HepG2 (cell line): ENCODE results near the gene SNAI3. TPM values are rescaled to one million over a fixed set of nuclear protein-coding genes. Genes with fewer than 3 reads are reported as not detected.
A peak's percentile ranks its signal among the peaks of the same experiment; 100 is the strongest.

Experiments
- CAMTA2 ChIP-seq: sonication (generic); formaldehyde crosslinking; IDR thresholded peaks from 2 replicates; pipeline ENCODE4 v1.4.0; 2020; ENCODE audit warnings: mild to moderate bottlenecking, missing genetic modification reagents, borderline replicate concordance
- CREBL2 ChIP-seq: sonication (generic); formaldehyde crosslinking; IDR thresholded peaks from 2 replicates; pipeline ENCODE4 v1.8.1; 2023; ENCODE audit warnings: missing genetic modification reagents, mild to moderate bottlenecking, borderline replicate concordance
- DMAP1 ChIP-seq: IDR thresholded peaks from 2 replicates; pipeline ENCODE4 v1.6.1; 2016
- EP300 ChIP-seq, 3 experiments: sonication (generic) in 1 of 3; formaldehyde crosslinking in 1 of 3; IDR thresholded peaks; 2 replicates each; pipeline versions ENCODE4 v1.5.1 to v1.6.1; 2011 to 2020; ENCODE audit warnings: low read depth in 2 of 3, low read length in 2 of 3, borderline replicate concordance in 1 of 3, improper control_type of control experiment in 1 of 3, mild to moderate bottlenecking in 1 of 3, missing genetic modification reagents in 1 of 3, moderate library complexity in 1 of 3
- KDM6A ChIP-seq: IDR thresholded peaks from 2 replicates; pipeline ENCODE4 v1.6.1; 2016; ENCODE audit warnings: low read depth
- PAX8 ChIP-seq: sonication (generic); formaldehyde crosslinking; IDR thresholded peaks from 2 replicates; pipeline ENCODE4 v1.8.0; 2022; ENCODE audit warnings: mild to moderate bottlenecking, missing genetic modification reagents, borderline replicate concordance
- PAXIP1 ChIP-seq: sonication (generic); formaldehyde crosslinking; conservative IDR thresholded peaks from 2 replicates; pipeline ENCODE4 v1.4.0; 2020; ENCODE audit warnings: mild to moderate bottlenecking, missing genetic modification reagents, moderate library complexity
- REPIN1 ChIP-seq: sonication (generic); formaldehyde crosslinking; IDR thresholded peaks from 2 replicates; pipeline ENCODE4 v1.8.0; 2022; ENCODE audit warnings: missing genetic modification reagents, low read depth, mild to moderate bottlenecking, borderline replicate concordance
- STAG1 ChIP-seq: sonication (generic); formaldehyde crosslinking; IDR thresholded peaks from 2 replicates; pipeline ENCODE4 v1.4.0; 2020; ENCODE audit warnings: missing genetic modification reagents
- U2AF1 ChIP-seq: fragments of 200-400 bp; formaldehyde crosslinking; optimal IDR thresholded peaks from 2 replicates; pipeline ENCODE3; 2017; ENCODE audit warnings: mild to moderate bottlenecking, low read depth, low read length
- ZFP36 ChIP-seq: fragments of 150-350 bp; IDR thresholded peaks from 2 replicates; pipeline ENCODE4 v1.6.1; 2018; ENCODE audit warnings: borderline replicate concordance, low read length, low read depth; ENCODE audit not compliant: partially characterized antibody
- ZFP36L2 ChIP-seq: sonication (generic); formaldehyde crosslinking; IDR thresholded peaks from 2 replicates; pipeline ENCODE4 v1.4.0; 2020; ENCODE audit warnings: missing genetic modification reagents
- ZNF343 ChIP-seq: sonication (generic); formaldehyde crosslinking; IDR thresholded peaks from 2 replicates; pipeline ENCODE4 v1.4.0; 2020; ENCODE audit warnings: mild to moderate bottlenecking, missing genetic modification reagents
- ZNF678 ChIP-seq: sonication (generic); formaldehyde crosslinking; IDR thresholded peaks from 2 replicates; pipeline ENCODE4 v1.4.0; 2020; ENCODE audit warnings: mild to moderate bottlenecking, missing genetic modification reagents
- ZNF710 ChIP-seq: sonication (generic); formaldehyde crosslinking; IDR thresholded peaks from 2 replicates; pipeline ENCODE4 v1.5.0; 2020; ENCODE audit warnings: mild to moderate bottlenecking, missing genetic modification reagents, borderline replicate concordance
- ZNF879 ChIP-seq: sonication (generic); formaldehyde crosslinking; IDR thresholded peaks from 2 replicates; pipeline ENCODE4 v1.8.1; 2023; ENCODE audit warnings: missing genetic modification reagents
- polyA plus RNA-seq, 8 experiments: library from polyadenylated mRNA; depleted of rRNA in 3 of 8; stranded (reverse) in 7 of 8; unstranded in 1 of 8; fragments of >200 nt; fragmentation: Illumina TruSeq in 4 of 8; extraction: Trizol in 4 of 8; gene quantifications; 2 replicates each; pipeline versions ENCODE4 v1.2.1 to v1.2.3, GENCODE V29; 2011 to 2016; ENCODE audit warnings: low read depth in 4 of 8, missing spikeins in 1 of 8, mixed read lengths in 1 of 8; ENCODE audit not compliant: insufficient read depth in 1 of 8
- total RNA-seq, 5 experiments: library from RNA; depleted of rRNA; stranded (reverse); fragments of >200 nt; fragmentation: Illumina TruSeq; extraction: Trizol; gene quantifications; 2 replicates each; pipeline ENCODE4 v1.2.3, GENCODE V29; 2016; ENCODE audit warnings: low read depth in 1 of 5
- TF ChIP-seq, protein P1 (sequence below): sonication (generic); formaldehyde crosslinking; IDR thresholded peaks from 2 replicates; pipeline ENCODE4 v1.5.1; 2020; ENCODE audit warnings: missing genetic modification reagents, mild to moderate bottlenecking, borderline replicate concordance

Gene SNAI3
- total and polyA plus RNA-seq, 2 of the 13 experiments (the other 11 are each of a cell fraction or from before 2014, with no cell fraction given), result 0.09 to 0.18 TPM

DNA sequence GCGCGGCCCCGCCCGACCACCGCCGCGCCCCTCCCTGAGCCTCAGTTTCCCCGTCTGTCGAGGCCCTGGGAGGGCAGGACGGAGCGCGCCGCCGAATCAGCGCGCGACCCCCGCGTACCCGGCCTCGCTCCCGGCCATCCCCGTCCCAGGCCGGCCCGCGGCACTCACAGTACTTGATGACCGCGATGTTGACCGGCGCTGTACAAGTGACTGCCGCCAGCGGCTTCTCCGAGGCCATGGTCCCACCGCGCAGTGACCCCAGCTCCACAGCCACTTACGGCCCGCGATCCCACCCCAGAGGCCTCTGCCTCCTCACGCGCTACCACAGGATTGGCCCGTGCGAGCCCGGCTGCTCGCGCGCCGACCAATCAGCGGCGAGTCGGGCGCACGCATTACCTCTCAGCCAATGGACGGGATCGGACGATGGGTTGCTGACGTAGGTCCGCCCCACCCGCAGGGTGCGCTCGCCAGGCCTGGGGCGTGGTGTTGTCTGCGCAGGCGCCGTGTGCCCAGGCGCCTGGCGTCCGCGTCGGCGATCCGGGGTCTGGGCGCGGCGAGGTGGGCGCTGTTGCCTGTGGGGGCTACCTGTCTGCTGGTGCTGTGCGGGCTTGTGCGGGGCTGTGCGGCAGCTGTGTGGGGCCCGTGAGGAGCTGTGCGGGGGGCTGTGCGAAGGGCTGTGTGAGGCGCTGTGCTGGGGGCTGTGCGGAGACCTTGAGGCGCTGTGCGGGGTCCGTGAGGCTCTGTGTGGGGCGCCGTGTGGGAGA lies 23.3 kb downstream of the SNAI3 start, which contains the start of gene MVD (continued):
- TF ChIP-seq ZNF710 (CRISPR knock-in tag) (peak; percentile 58; the same call in 1 of the 2 replicates), EP300 (IDR thresholded peaks at IDR 0.05; ENCODE audit: low read depth in 2 of 2, low read length in 2 of 2) (no peak; a peak in 1 of 4 replicates), EP300 (CRISPR knock-in tag; IDR thresholded peaks at IDR 0.05; ENCODE audit: borderline replicate concordance) (no peak), ZNF343 (peak; percentile 90; the same call in 1 of the 2 replicates), DMAP1 (peak; percentile 86), CREBL2 (peak; percentile 53; the same call in 1 of the 2 replicates), U2AF1 (no peak), ZFP36 (no peak), PAXIP1 (CRISPR knock-in tag) (peak; percentile 56), STAG1 (CRISPR knock-in tag) (no peak), REPIN1 (CRISPR knock-in tag) (peak; percentile 84; the same call in 1 of the 2 replicates), KDM6A (CRISPR knock-in tag) (no peak), CAMTA2 (peak; percentile 94), ZFP36L2 (CRISPR knock-in tag) (0 out of 2 replicates have a peak, but pooled peaks have one; percentile 50), PAX8 (CRISPR knock-in tag) (peak; percentile 70; the same call in 1 of the 2 replicates), ZNF678 (CRISPR knock-in tag) (no peak; the same call in 1 of the 2 replicates), ZNF879 (CRISPR knock-in tag) (no peak; the same call in 1 of the 2 replicates)
- TF ChIP-seq, protein P1, sequence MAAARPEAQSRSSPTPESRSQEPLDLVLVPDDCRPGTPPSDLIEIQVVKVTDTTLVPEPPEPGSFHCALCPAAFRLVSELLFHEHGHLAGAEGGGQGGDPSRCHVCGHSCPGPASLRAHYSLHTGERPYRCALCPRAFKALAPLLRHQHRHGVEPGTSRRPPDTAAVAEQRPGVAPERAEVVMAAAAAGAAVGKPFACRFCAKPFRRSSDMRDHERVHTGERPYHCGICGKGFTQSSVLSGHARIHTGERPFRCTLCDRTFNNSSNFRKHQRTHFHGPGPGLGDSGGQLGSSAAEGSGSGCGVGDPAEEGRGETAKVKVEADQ (CRISPR knock-in tag), result peak; percentile 91
